NCI-H446 (cell line): Measurements from ENCODE around the gene DPH7.
"Not testable (repeated sequence)": the region's sequence is repeated elsewhere in the genome, so short reads cannot be mapped to it uniquely, and the experiment has no call there.

Experiments used
- DNase-seq, 2 experiments: peaks; one replicate each; lab custom pipeline; 2025; lab: John Stamatoyannopoulos, UW

Gene DPH7

GRCh38 chr9:137545123-137545522, 33.6 kb downstream of the DPH7 start:
- no peak for DNase-seq

DNA sequence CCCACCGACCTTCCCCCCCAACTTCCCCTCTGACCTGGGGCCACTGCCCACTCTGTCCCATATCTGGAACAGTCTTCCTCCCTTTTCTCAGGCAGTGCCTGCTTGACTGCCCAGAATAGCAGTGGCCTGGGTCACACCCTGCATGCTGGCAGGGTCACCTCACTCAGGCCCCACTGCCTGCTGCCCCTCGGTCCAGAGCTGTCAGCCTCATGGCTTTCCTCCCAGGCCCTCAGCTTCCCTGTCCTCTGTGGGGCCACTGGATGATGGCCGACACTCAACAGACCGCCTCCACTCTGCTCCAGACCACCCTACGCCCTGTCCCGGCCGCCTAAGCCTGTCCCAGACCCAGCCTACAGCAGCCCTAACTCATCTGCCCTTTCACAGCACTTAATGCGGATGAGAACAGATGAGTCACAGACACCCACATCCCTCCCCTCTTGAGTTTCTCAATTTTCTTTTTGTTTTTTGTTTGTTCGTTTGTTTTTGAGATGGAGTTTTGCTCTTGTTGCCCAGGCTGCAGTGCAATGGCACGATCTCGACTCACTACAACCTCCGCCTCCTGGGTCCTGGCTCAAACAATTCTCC, 34.5 kb downstream of the DPH7 start:
- DNase-seq: no peak

- DNase-seq: no peak
These were observed 35.3 kb downstream of the DPH7 start for GRCh38 chr9:137543237-137543963.

- no peak for DNase-seq
These were observed 36.2 kb downstream of the DPH7 start for GRCh38 chr9:137542486-137542885.

DNA sequence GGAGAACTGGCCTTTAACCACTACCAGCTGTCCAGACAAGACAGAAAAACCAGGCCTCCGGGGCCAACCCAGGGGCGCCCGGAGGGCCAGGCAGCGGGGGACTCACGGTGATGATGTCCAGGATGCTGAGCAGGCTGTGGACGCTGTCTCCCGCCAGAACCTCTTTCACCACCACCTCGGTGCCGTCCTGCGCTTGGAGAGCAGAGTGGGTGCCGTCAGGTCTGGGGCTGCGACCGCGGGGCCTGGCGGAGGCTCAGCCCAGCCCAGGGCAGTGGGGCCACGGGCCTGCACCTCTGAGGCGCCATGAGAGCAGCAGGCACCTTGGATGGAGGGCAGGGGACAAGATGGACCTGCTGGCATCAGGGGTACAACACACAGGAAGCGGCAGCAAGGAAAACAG, 38.2 kb downstream of the DPH7 start:
- DNase-seq: no peak

- DNase-seq: no peak
These were observed 40.7 kb downstream of the DPH7 start for GRCh38 chr9:137538058-137538457.

DNA sequence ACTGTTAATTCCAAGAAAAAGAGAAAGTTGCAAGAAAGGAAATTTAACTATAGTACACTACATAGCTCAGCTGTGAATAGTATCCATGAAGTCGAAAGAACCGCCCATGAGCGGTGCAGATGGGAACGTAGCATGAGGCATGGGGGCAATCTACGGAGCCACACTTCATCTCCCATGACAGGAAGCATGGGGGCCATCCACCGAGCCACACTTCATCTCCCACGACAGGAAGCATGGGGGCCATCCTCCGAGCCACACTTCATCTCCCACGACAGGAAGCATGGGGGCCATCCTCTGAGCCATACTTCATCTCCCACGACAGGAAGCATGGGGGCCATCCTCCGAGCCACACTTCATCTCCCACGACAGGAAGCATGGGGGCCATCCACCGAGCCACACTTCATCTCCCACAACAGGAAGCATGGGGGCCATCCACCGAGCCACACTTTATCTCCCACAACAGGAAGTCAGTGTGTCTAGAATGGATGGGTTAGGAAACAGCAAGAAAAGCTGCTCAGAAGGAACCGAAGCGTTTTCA, 42.1 kb downstream of the DPH7 start:
- DNase-seq: not testable (repeated sequence)

GRCh38 chr9:137535120-137535428, 43.7 kb downstream of the DPH7 start:
- DNase-seq: no peak

- peak; percentile 32 to 65 for DNase-seq
These were observed 44.2 kb downstream of the DPH7 start for GRCh38 chr9:137534256-137535119.

DNA sequence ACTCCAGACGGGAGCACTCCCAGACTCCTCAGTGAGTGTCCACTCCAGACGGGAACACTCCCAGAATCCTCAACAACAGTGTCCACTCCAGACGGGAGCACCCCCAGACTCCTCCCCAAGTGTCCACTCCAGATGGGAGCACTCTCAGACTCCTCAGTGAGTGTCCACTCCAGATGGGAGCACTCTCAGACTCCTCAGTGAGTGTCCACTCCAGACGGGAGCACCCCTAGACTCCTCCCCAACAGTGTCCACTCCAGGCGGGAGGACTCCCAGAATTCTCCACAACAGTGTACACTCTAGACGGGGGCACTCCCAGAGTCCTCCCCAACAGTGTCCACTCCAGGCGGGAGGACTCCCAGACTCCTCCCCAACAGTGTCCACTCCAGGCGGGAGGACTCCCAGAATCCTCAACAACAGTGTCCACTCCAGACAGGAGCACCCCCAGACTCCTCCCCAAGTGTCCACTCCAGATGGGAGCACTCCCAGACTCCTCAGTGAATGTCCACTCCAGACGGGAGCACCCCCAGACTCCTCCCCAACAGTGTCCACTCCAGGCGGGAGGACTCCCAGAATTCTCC, 45.7 kb downstream of the DPH7 start:
- DNase-seq: not testable (repeated sequence)

- DNase-seq: no peak
These were observed 47.5 kb downstream of the DPH7 start for GRCh38 chr9:137531099-137531765.

DNA sequence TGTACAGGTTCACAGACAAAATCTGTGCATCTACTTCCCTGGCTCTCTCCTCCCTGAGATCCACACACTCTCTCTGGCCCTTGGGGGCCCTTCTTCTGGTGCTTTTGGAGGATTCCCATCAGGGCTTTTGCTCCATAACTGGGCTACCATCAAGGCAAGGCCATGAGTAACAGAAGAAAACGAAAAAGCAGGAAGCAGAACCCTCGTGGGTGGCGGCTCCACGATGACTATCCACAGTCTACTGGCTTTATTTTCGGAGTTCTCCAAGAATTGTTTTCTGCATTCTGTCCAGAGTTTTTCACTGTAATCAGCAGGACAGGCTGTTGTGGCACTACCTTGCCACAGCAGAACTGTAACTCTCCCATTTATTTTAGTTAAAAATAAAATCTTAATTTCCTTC, 48.4 kb downstream of the DPH7 start:
- no peak for DNase-seq

DNA sequence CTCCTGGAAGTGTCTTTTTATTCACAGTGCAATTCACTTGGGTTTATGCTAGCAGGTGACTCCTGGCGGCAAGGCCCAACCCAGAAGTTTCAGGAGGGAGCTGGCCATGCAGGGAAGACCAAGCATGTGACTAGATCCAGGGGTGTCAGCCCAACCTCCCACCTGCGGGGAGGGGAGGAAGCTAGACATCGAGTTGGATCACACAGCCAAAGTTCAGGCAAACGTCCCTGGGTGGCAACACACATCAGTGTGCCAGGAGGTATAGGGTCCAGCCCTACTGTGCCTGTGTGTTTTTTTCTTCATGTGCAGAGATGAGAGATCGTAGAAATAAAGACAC, 53.8 kb downstream of the DPH7 start:
- no peak for DNase-seq

DNA sequence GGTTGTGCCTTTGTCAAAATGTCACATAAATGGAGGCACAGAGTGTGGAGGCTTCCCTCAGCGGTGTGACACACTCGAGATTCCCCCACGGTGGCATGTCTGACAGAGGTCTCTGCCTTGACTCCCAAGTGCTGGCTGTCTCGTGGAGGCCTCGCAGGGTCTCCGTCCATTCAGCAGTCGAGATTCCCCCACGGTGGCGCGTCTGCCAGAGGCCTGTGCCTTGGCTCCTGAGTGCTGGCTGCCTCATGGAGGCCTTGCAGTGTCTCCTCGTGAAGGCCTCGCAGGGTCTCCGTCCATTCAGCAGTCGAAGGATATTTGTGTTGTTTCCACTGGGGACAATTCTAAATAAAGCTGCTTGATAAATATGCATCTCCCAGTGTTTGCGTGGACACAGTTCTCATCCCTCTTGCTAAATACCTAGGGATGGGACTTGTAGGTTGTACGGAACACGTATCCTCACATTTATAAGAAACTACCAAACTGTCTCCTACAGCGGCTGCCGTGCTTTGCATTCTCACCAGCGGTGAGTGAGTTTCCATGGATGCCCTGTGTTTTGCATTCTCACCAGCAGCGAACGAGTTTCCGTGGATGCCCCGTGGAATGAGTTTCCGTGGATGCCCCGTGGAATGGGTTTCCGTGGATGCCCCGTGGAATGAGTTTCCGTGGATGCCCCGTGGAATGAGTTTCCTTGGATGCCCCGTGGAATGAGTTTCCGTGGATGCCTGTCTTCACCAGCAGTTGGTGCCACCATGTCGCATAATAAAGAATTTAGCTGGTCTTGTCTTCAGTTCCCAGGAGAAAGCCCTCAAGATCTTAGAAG, 54.4 kb downstream of the DPH7 start:
- no peak for DNase-seq

- no peak for DNase-seq
These were observed 55.8 kb downstream of the DPH7 start for GRCh38 chr9:137522746-137523455.

DNA sequence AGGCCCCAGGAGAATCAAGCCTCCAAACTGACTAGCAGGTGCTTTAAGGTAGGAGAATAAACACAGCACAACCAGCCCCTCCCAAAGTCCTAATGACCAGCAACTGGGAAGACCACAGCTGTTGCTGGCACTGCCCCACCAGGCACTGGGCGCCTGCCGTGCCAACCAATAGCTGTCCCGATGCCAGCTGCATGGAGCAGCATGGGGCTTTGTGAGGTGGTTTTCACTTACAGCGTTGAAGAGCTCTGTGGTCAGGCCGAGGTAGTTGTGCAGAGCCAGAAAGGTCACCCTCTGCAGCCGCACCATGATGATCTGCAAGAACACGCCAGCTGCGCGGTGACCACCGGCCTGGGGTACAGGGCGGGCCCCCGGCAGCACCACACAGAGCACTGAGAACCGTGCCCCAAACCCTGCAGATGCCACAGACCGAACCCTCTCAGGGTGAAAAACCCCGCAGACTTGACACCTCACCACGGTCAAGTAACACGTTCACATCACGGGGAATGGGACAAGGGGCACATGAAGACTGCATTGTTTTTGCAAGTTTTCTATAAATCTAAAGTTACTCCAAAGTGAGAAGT, 57.2 kb downstream of the DPH7 start:
- DNase-seq: no peak

DNA sequence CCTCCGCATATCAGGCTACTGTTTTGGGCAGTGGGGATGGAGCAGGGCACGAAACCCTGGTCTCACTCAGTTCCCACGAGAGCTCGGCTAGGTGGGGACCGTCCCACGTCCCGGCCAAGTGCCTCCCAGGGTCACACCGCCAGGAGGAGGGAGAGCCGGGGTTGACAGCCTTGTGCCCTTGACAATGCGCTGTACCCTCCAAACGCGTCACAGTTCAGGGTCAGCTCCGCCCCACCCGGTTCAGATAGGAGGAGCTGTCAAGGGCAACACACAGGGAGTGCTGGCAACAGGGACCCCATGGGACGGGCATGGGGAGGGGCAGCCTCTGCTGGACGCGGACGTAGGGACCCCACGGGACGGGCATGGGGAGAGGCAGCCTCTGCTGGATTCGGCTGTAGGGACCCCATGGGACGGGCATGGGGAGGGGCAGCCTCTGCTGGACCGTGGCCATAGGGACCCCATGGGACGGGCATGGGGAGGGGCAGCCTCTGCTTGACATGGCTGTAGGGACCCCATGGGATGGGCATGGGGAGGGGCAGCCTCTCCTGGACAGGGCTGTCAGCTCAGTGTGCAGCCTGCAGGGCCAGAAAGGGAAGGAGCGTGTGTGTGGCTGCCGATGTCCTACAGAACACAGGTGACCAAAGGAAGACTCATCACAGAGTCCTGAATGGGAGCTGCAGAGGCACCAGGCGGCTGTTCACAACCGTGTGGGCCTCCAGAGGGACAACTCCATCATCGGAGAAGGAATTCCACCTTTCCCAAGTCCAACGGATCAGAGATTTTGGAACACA, 57.9 kb downstream of the DPH7 start:
- no peak for DNase-seq

- DNase-seq: no peak
These were observed 59.2 kb downstream of the DPH7 start for GRCh38 chr9:137519553-137519952.
